IPS DF 6.9 (cell line): ENCODE measurements around the gene NFATC2.

Source experiments
- DNase-seq: peaks from one replicate; pipeline ENCODE4 v3.0.0-alpha.2; 2013; ENCODE audit warnings: low read depth, low spot score
- H3K27ac ChIP-seq: one replicate; pipeline ENCODE4 v1.5.1; 2013; ENCODE audit warnings: low read length, control low read depth
- H3K27me3 ChIP-seq: 2 replicates; pipeline ENCODE4 v1.6.1; 2013; ENCODE audit warnings: mild to moderate bottlenecking, low read length; ENCODE audit not compliant: control insufficient read depth, insufficient read depth
- H3K36me3 ChIP-seq: 2 replicates; pipeline ENCODE4 v1.6.1; 2013; ENCODE audit warnings: low read length; ENCODE audit not compliant: control insufficient read depth, insufficient read depth
- H3K4me1 ChIP-seq: 2 replicates; pipeline ENCODE4 v1.6.1; 2013; ENCODE audit warnings: low read length; ENCODE audit not compliant: control insufficient read depth, insufficient read depth
- H3K4me3 ChIP-seq: 2 replicates; pipeline ENCODE4 v1.5.1; 2013; ENCODE audit warnings: mild to moderate bottlenecking, low read length
- H3K9me3 ChIP-seq: 2 replicates; pipeline ENCODE4 v1.6.1; 2013; ENCODE audit warnings: low read length, inconsistent platforms; ENCODE audit not compliant: control insufficient read depth, insufficient read depth
- WGBS: extraction: QIAGEN DNeasy Blood & Tissue Kit; methylation state at CpG from one replicate; pipeline ENCODE4 v1.1.7; 2013; ENCODE audit warnings: mixed read lengths, missing lambda C conversion rate; ENCODE audit not compliant: insufficient read length, insufficient coverage; 5-methylcytosine and 5-hydroxymethylcytosine counted together

NFATC2 gene

DNA sequence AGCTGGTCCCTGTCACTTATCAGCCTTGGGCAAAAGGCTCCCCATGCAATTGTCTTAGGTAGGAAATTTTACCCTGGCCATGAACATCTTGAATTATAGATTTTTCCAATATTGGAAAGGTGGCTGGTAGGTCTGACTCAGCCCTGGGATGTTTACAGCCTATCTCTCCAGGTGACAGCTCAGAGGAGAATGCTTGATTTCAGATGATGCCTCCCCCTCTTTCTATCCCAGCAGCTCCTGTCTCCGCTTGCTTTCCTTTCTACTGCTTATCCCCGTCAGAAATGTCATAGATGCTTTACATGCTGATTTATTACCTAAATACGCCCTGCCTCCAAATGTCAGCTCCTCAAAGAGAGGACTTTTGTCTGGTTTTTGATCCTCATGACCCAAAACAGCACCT is 109.6 kb downstream of the NFATC2 start:
- Histone ChIP-seq H3K4me1 (no peaks in the 10 kb centered on the region), H3K4me3 (no peak overlapping the region), H3K9me3 (no peaks in the 10 kb centered on the region), H3K27ac (no peak overlapping the region), H3K27me3 (no peaks in the 10 kb centered on the region), H3K36me3 (no peaks in the 10 kb centered on the region)
- no CpG with 5 or more reads among the region's 3 CpGs for WGBS
- no peak for DNase-seq

DNA sequence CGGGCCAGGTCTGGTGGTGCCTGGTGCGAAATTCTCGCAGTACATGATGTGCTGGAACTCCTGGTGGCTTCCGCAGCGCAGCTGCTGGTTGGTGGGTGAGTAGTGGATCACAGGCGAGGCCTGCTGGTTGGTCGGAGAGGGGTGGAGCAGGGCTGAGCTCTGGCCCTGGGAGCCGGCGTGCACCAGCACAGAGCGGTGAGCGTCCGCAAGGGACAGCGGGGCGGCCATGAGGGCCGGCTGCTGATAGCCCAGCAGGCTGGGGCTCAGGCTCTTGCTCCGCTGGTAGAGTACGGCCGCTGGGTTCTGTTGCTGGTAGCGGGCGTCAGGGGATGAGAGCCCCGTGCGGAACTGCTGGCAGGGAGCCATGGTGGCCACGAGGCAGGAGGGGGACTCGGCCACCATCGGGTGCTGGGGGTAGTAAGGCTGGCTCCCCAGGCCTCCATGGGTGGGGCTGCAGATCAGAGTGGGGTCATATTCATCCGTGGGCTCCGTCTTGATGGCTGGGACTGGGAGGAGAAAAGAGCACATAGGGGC is 110.2 kb downstream of the NFATC2 start:
- WGBS = no CpG with 5 or more reads among the region's 27 CpGs
- Histone ChIP-seq H3K36me3 (no peaks in the 10 kb centered on the region), H3K27ac (no peak overlapping the region)

DNA sequence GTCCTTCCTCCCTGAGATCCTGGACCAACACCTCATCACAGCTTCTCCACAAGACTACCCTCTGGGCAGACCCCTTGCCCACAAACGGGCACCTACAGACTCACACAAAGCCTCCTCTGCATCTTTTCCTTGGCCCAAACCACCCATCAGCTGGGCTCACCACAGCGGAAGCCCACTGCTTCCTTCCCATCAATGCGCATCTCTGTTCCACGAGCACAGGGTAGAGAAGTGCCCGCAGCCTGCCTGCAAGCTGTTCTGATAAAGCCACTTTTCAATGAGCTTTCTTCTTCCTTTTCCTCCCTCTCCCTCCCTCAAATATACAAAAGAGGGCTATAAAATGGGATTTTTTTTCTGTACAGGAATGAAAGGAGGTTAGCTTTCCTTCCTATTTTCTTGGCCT is 111.2 kb downstream of the NFATC2 start:
- WGBS = no CpG with 5 or more reads among the region's 5 CpGs
- Histone ChIP-seq H3K4me3 (no peak overlapping the region), H3K4me1 (no peaks in the 10 kb centered on the region), H3K27ac (no peak overlapping the region), H3K9me3 (no peaks in the 10 kb centered on the region), H3K27me3 (no peaks in the 10 kb centered on the region), H3K36me3 (no peaks in the 10 kb centered on the region)
- DNase-seq = no peak

More for the DNA sequence above, 110.2 kb downstream of the NFATC2 start:
- H3K27me3 ChIP-seq = no peaks in the 10 kb centered on the region
- no peaks in the 10 kb centered on the region for H3K9me3 ChIP-seq
- no peak for DNase-seq
- H3K4me3 ChIP-seq = no peak overlapping the region
- H3K4me1 ChIP-seq = no peaks in the 10 kb centered on the region

DNA sequence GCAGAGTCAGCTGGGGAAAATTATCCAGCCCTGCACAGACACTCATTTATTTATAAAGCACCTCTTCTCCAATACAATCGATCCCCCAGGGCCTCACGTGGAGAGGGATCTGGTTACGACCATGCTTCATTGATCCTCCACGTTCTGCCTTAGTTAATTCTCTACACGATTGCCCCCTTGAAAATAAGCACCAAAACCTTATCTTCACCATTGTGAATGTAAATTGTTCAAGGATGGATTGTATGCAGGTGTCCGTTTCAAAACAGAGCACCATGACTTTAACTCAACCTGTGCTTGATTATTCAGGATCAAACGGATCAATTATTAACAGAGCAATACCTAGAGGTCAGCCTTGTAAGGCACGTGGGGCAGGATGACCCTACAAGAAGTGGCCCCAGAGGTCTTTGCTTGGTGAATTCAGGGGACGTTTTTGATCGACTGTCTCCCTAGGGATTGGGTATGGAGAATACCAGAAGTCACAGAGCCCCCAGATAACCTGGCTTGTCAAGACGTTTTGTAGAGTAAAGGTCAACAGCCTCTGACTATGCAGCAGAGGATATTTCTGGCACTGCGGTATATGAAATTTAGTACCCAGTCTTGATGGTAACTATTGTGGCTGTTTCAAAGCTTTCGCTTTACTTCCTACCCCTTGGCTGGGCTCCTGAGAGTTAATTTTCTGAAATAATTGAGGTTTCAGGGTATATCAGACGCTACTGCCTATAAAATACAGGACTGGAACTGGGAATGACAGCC is 112.1 kb downstream of the NFATC2 start:
- H3K27ac ChIP-seq = no peak overlapping the region
- no peaks in the 10 kb centered on the region for H3K27me3 ChIP-seq
- no CpG with 5 or more reads among the region's 14 CpGs for WGBS
- no peaks in the 10 kb centered on the region for H3K9me3 ChIP-seq
- H3K4me3 ChIP-seq = no peak overlapping the region
- H3K4me1 ChIP-seq = peaks cover 3% of the 10 kb centered on the region
- no peak for DNase-seq
- no peaks in the 10 kb centered on the region for H3K36me3 ChIP-seq

DNA sequence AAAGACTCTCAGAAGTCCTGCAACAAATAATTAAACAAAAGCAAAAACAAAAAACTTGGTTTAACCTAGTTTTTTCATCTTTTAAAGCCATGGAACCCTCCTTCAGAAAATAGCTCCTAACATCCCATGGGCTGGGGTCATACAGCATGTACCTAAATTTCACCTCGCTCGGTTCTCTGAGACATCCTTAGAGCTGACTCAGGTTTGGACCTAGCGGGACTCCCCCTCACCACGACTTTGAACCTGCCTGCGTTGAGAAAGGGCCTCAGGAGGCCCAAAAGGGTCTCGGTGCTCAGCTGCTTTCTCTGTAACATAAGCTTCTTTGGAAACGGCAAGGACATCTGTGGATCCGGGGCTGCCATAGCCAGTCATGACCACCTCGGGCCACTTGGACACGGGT is 112.8 kb downstream of the NFATC2 start:
- Histone ChIP-seq H3K9me3 (no peaks in the 10 kb centered on the region), H3K27me3 (no peaks in the 10 kb centered on the region), H3K27ac (no peak overlapping the region), H3K4me1 (peaks cover 3% of the 10 kb centered on the region), H3K4me3 (no peak overlapping the region), H3K36me3 (no peaks in the 10 kb centered on the region)
- no peak for DNase-seq
- WGBS = no CpG with 5 or more reads among the region's 10 CpGs

DNA sequence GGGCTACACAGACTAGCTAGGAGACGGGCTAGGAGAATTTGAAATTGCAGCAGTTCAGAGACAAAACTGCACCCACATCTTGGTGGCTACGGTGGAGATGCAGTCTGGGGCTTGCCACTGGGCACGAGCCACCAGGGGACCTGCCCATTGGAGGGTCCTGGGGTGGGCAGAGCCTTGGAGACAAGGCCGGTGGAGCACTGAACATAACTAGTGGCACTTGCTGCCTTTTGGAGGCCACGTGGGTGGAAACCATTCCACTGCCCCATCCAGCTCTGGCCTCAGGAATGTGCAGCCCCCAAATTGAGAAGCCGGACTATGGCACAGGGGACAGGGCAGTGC is 113.4 kb downstream of the NFATC2 start:
- no CpG with 5 or more reads among the region's 6 CpGs for WGBS
- Histone ChIP-seq H3K27ac (no peak overlapping the region), H3K27me3 (no peaks in the 10 kb centered on the region), H3K36me3 (no peaks in the 10 kb centered on the region), H3K4me3 (no peak overlapping the region), H3K4me1 (peaks cover 8% of the 10 kb centered on the region), H3K9me3 (no peaks in the 10 kb centered on the region)
- DNase-seq = no peak

DNA sequence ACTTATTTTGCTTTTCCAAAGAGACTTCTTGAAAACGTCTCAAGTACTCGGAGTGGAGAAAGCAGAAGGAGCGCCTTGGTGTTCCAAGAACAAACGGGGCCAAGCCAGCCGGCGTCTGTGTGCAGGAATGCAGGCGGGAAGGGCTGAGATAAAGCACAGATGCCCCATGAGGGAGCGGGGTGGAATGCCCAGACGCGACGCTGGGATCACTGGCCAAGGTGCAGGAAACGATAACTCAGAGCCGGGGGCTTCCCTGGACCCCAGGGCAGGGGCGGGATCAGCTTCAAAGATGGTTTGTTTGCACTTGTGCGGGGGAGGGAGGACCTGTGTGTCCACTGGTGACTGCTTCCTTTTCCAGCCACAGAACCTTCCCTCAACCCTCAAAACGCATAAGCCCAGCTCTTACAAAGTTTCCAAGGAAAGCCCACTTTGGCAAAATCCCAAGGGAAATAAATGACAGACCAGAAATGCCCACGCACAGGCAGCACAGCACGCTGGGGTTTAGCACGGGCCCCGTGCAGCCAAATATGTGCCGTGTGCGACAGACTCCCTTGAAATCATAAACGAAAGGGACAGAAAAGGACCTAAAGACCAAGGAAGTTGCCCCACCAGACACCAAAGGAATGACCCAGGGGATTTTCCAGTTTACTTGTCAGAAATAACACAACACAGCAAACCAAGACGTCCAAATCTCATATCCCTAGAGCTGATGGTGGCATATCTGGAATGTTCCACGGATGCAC is 113.9 kb downstream of the NFATC2 start:
- DNase-seq = no peak
- no CpG with 5 or more reads among the region's 25 CpGs for WGBS
- Histone ChIP-seq H3K4me1 (peaks cover 11% of the 10 kb centered on the region), H3K36me3 (no peaks in the 10 kb centered on the region), H3K27ac (no peak overlapping the region), H3K4me3 (no peak overlapping the region), H3K27me3 (no peaks in the 10 kb centered on the region), H3K9me3 (no peaks in the 10 kb centered on the region)

DNA sequence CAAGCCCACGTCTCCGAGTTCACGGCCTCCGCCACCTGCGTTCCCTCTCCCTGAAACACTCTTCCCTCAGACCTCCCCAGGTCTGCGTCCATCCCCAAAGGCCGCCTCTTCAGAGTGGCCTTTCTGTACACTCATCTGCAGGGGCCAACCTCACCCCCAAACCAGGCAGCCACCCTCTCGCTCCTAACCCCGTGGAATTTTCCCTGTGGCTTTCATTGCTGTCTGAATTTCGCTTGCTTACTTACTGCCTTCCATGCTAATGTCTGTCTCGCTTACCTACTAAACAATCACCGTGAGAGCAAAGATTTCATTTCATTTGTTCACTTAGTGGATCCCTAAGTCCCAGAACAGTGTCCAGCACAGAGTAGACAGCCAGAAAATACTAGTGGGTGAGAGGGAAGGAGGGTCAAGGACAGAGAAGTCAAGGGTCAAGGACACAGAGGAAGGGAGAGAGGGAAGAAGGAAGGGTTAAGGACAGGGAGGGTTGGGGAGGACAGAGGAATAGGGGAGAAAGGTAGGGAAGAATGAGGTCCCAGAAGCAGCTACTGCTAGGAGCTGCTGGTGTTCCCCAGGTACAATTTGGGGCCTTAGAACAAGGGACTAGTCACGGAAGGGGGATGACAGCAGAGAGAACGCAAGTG is 114.7 kb downstream of the NFATC2 start:
- Histone ChIP-seq H3K27ac (no peak overlapping the region), H3K27me3 (no peaks in the 10 kb centered on the region), H3K36me3 (no peaks in the 10 kb centered on the region), H3K4me1 (peaks cover 13% of the 10 kb centered on the region), H3K9me3 (no peaks in the 10 kb centered on the region), H3K4me3 (no peak overlapping the region)
- WGBS = no CpG with 5 or more reads among the region's 14 CpGs
- DNase-seq = no peak

DNA sequence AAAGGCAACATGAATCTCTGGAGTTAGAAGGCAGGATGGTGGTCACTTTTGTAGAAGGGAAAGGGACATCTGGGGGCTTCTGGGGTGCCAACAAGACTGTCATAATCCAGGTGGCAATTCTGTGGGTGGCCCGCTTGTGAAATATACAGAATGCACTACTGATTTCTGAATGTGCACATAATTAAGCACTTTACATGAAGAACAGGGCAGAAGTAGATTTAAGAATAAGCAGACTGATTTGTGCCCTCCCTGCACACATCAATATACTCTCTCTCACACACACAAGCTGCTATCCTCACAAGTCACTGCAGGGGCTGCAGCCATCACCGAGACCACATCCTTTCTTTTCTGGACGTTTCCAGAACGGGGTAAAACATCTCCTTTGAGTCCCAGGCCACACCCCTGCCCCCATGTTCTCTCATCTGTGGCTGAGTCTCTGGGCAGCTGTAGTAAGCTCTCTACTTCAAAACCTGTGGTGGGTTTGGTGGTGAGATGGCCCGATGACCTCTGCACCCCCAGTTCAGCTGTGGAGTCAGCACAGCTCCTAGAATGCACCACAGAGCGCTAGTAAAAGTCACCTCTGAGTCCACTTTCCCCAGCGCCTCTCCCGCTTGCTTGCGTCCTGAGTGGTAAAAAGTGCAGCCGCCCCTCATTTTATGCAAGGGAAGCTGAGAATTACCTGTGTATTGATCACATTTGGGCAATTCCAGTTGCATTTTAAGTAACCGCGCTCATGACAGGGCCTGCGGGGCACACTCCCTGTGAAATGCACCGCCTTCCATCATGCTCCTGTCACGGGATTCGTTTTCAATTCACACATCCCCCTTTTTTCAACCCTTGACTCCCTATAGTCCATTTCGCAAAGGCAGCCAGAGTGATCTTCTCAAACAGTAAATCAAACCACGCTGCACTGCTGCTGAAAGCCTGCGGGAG is 115.5 kb downstream of the NFATC2 start:
- no peaks in the 10 kb centered on the region for H3K36me3 ChIP-seq
- H3K27me3 ChIP-seq = no peaks in the 10 kb centered on the region
- no peaks in the 10 kb centered on the region for H3K9me3 ChIP-seq
- no peak for DNase-seq
- peaks cover 13% of the 10 kb centered on the region for H3K4me1 ChIP-seq
- no peak overlapping the region for H3K4me3 ChIP-seq
- no peak overlapping the region for H3K27ac ChIP-seq
- WGBS = no CpG with 5 or more reads among the region's 19 CpGs
